ENCODE results near the gene PRR35.

Gene PRR35

GRCh38 chr16:546909-547770, 13.1 kb upstream of the PRR35 start:
- DNase-seq (ENCODE audit: low read depth in 2 of 3, low spot score in 2 of 3), result no peak

- no peak for DNase-seq (ENCODE audit: low read depth in 2 of 3, low spot score in 2 of 3)
Measured at GRCh38 chr16:548586-548985, 11.6 kb upstream of the PRR35 start.

GRCh38 chr16:549544-550263, 10.5 kb upstream of the PRR35 start:
- no peak for DNase-seq (ENCODE audit: low read depth in 2 of 3, low spot score in 2 of 3)

GRCh38 chr16:551210-551609, 9.0 kb upstream of the PRR35 start:
- no peak for DNase-seq (ENCODE audit: low read depth in 2 of 3, low spot score in 2 of 3)

- DNase-seq (ENCODE audit: low read depth in 2 of 3, low spot score in 2 of 3), result no peak
Measured at GRCh38 chr16:552171-552570, 8.0 kb upstream of the PRR35 start.

GRCh38 chr16:553601-554296, 6.4 kb upstream of the PRR35 start:
- DNase-seq (ENCODE audit: low read depth in 2 of 3, low spot score in 2 of 3), result no peak

GRCh38 chr16:554297-554621, 5.9 kb upstream of the PRR35 start:
- no peak for DNase-seq (ENCODE audit: low read depth in 2 of 3, low spot score in 2 of 3)

- DNase-seq (ENCODE audit: low read depth in 2 of 3, low spot score in 2 of 3), result no peak
Measured at GRCh38 chr16:554640-555365, 5.4 kb upstream of the PRR35 start.

GRCh38 chr16:555528-556473, 4.4 kb upstream of the PRR35 start:
- no peak for DNase-seq (ENCODE audit: low read depth in 2 of 3, low spot score in 2 of 3)

GRCh38 chr16:556474-557173, 3.6 kb upstream of the PRR35 start:
- no peak for DNase-seq (ENCODE audit: low read depth in 2 of 3, low spot score in 2 of 3)

- no peak for DNase-seq (ENCODE audit: low read depth in 2 of 3, low spot score in 2 of 3)
Measured at GRCh38 chr16:557463-558297, 2.5 kb upstream of the PRR35 start.

GRCh38 chr16:558298-559020, 1.7 kb upstream of the PRR35 start:
- DNase-seq (ENCODE audit: low read depth in 2 of 3, low spot score in 2 of 3), result no peak

GRCh38 chr16:559021-559380, 1.2 kb upstream of the PRR35 start:
- DNase-seq (ENCODE audit: low read depth in 2 of 3, low spot score in 2 of 3), result no peak

GRCh38 chr16:559411-560203, 587 bp upstream of the PRR35 start:
- no peak for DNase-seq (ENCODE audit: low read depth in 2 of 3, low spot score in 2 of 3)

GRCh38 chr16:560701-561412, 663 bp downstream of the PRR35 start:
- DNase-seq (ENCODE audit: low read depth in 2 of 3, low spot score in 2 of 3), result no peak

GRCh38 chr16:561413-561794, 1.2 kb downstream of the PRR35 start:
- no peak for DNase-seq (ENCODE audit: low read depth in 2 of 3, low spot score in 2 of 3)

Data from activated CD8-positive, alpha-beta memory T cell treated with anti-CD3 and anti-CD28 coated beads for 48 hours (primary cell).